Sigmoid colon (tissue), 3 donors: ENCODE results near the gene KLK2.

ENCODE experiments used
- POLR2A ChIP-seq, 2 donors: fragments of 450-650 bp; IDR thresholded peaks; one replicate each; pipeline ENCODE4 v1.6.1; 2016; ENCODE audit warnings: antibody characterized with exemption in 2 of 2, mild to moderate bottlenecking in 2 of 2, moderate library complexity in 2 of 2
- TF ChIP-seq, protein P1 (sequence below), 4 experiments: fragments of 450-650 bp in 3 of 4; fragments of 200-600 bp in 1 of 4; IDR thresholded peaks; one replicate each; pipeline ENCODE4 v1.5.1; 2016 to 2019; ENCODE audit warnings: antibody characterized with exemption in 4 of 4, mild to moderate bottlenecking in 3 of 4, moderate library complexity in 2 of 4

DNA sequence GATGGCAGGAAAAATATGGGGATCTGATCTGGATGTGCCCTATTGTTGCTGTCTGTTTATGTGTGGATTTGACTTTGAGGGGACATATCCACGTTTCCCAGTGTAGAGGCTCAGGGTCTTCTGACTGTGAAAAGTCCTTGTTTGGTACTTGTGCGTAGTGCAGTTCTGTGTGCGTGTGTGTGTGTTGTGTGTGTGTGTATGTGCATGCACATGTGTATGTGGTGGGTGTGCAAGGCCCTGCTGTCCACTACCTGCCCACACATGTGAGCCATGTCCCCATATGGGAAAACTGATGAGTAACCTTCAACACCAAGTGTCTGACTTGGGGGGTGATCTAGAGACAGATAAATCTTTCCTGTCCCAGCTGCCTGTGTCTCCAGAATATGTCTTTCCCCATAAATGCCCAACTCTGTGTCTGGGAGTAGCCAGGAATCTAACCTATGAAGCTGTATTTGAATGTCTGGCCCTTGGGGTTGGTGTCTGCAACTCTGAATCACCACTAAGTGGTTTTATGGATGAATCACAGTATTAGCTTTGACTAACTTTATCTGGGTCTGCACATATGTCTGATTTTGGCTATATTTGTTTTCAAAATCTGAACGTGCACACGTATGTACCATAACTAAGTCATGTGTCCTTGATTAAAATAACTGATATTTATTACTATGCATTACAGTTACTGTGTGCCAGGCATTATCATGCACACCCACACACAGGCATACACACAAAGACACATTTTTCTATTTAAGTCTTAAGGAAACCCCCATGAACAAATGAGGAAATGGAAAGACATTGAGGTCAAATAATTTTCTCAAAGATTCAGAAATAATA is 17.4 kb downstream of the KLK2 start:
- TF ChIP-seq, protein P1, sequence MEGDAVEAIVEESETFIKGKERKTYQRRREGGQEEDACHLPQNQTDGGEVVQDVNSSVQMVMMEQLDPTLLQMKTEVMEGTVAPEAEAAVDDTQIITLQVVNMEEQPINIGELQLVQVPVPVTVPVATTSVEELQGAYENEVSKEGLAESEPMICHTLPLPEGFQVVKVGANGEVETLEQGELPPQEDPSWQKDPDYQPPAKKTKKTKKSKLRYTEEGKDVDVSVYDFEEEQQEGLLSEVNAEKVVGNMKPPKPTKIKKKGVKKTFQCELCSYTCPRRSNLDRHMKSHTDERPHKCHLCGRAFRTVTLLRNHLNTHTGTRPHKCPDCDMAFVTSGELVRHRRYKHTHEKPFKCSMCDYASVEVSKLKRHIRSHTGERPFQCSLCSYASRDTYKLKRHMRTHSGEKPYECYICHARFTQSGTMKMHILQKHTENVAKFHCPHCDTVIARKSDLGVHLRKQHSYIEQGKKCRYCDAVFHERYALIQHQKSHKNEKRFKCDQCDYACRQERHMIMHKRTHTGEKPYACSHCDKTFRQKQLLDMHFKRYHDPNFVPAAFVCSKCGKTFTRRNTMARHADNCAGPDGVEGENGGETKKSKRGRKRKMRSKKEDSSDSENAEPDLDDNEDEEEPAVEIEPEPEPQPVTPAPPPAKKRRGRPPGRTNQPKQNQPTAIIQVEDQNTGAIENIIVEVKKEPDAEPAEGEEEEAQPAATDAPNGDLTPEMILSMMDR (IDR thresholded peaks at IDR 0.05): no peak
- no peak for TF ChIP-seq POLR2A (IDR thresholded peaks at IDR 0.05)
